Measurements from ENCODE around the gene OMD.

DNA sequence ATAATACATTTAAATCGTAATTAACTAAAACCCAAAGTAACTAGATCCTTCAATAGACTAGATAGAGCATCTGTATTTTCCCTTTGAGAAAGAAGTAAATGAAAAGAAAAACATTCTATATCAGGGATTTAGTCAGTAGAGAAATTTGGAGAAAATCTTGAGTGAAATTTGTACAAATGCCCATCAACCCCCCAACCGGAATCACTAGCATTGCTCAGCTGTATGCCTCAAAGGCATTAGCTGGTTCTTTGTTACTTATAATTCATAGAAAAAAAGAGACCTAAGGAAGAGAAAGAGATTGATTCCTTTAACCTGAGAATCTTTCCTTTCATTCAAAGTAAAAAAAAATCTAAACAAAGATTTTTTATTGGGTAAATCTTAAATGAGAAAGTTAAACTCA lies 659 bp downstream of the OMD start:
- TF ChIP-seq, protein P1, sequence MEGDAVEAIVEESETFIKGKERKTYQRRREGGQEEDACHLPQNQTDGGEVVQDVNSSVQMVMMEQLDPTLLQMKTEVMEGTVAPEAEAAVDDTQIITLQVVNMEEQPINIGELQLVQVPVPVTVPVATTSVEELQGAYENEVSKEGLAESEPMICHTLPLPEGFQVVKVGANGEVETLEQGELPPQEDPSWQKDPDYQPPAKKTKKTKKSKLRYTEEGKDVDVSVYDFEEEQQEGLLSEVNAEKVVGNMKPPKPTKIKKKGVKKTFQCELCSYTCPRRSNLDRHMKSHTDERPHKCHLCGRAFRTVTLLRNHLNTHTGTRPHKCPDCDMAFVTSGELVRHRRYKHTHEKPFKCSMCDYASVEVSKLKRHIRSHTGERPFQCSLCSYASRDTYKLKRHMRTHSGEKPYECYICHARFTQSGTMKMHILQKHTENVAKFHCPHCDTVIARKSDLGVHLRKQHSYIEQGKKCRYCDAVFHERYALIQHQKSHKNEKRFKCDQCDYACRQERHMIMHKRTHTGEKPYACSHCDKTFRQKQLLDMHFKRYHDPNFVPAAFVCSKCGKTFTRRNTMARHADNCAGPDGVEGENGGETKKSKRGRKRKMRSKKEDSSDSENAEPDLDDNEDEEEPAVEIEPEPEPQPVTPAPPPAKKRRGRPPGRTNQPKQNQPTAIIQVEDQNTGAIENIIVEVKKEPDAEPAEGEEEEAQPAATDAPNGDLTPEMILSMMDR (IDR thresholded peaks at IDR 0.05; ENCODE audit: low read length) = no peak
- TF ChIP-seq EZH2phosphoT487 (IDR thresholded peaks at IDR 0.05; ENCODE audit: low read length) = no peak

All from MM.1S (cell line).